HG03342 (cell line): Measurements from ENCODE around the gene KATNIP.

Source experiments
- ATAC-seq: cut with Tn5 transposase; IDR thresholded peaks from one replicate; pipeline ENCODE4 v1.9.1; 2021; ENCODE audit warnings: mild to moderate bottlenecking, moderate library complexity; ENCODE audit not compliant: unreplicated experiment

The KATNIP gene

GRCh38 chr16:27549746-27550581 lies at the start of gene KATNIP, which contains the start of gene GTF3C1:
Gene KATNIP, plus strand, starts transcription at chr16:27550144. Its CDS starts 27 bp downstream, at chr16:27550171.
Gene GTF3C1, minus strand, starts transcription at chr16:27549913. Its CDS starts 23 bp downstream, at chr16:27549890.
- ATAC-seq = peak; percentile 96

GRCh38 chr16:27500801-27501200 lies 49.1 kb upstream of the KATNIP start:
- no peak for ATAC-seq

GRCh38 chr16:27503662-27504061 lies 46.3 kb upstream of the KATNIP start:
- ATAC-seq = no peak

- no peak for ATAC-seq
Observed at GRCh38 chr16:27505297-27506236, 44.4 kb upstream of the KATNIP start.

- ATAC-seq = no peak
Observed at GRCh38 chr16:27506771-27507170, 43.2 kb upstream of the KATNIP start.

GRCh38 chr16:27508476-27508875 lies 41.5 kb upstream of the KATNIP start:
- ATAC-seq = no peak

- no peak for ATAC-seq
Observed at GRCh38 chr16:27511657-27512448, 38.1 kb upstream of the KATNIP start.

- ATAC-seq = no peak
Observed at GRCh38 chr16:27514806-27515205, 35.1 kb upstream of the KATNIP start.

- ATAC-seq = no peak
Observed at GRCh38 chr16:27515874-27516353, 34.0 kb upstream of the KATNIP start.

- no peak for ATAC-seq
Observed at GRCh38 chr16:27516365-27516764, 33.6 kb upstream of the KATNIP start.

- ATAC-seq = no peak
Observed at GRCh38 chr16:27517664-27518063, 32.3 kb upstream of the KATNIP start.

GRCh38 chr16:27518226-27518625 lies 31.7 kb upstream of the KATNIP start:
- ATAC-seq = no peak

- ATAC-seq = no peak
Observed at GRCh38 chr16:27520982-27521673, 28.8 kb upstream of the KATNIP start.

- ATAC-seq = no peak
Observed at GRCh38 chr16:27522173-27522707, 27.7 kb upstream of the KATNIP start.

- no peak for ATAC-seq
Observed at GRCh38 chr16:27526180-27526579, 23.8 kb upstream of the KATNIP start.

GRCh38 chr16:27528294-27528693 lies 21.6 kb upstream of the KATNIP start:
- ATAC-seq = no peak

GRCh38 chr16:27529962-27530361 lies 20.0 kb upstream of the KATNIP start:
- no peak for ATAC-seq

GRCh38 chr16:27531186-27531585 lies 18.8 kb upstream of the KATNIP start:
- ATAC-seq = no peak
